Activated gamma-delta T cell treated with anti-CD3 and anti-CD28 coated beads, Interleukin-2, amount 50 U/mL, for 16 hours (primary cell): ENCODE results near the gene NPDC1.
"Not testable (repeated sequence)": the region's sequence is repeated elsewhere in the genome, so short reads cannot be mapped to it uniquely, and the experiment has no call there.

Experiments used
- DNase-seq: peaks from one replicate; pipeline ENCODE4 v3.0.0-alpha.2; 2020; ENCODE audit warnings: low read depth

NPDC1 gene

DNA sequence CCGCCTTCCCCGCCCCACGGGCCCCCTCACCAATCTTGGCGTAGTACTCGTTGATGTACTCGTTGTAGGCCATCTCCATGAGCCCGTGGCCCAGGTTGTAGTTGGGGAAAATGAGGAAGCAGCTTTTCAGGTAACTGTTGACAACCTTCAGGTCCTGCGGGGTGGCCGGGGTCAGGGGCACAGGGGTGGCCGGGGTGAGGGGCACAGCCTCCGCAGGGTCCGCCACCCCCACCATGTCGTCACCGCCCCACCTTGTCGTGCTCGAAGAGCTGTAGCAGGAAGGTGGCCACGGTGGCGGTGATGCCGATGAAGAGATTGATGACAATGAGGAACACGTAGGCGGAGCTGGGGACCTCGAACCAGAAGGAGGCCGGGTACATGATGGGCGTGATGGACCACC, 34.8 kb downstream of the NPDC1 start:
- DNase-seq: no peak

DNA sequence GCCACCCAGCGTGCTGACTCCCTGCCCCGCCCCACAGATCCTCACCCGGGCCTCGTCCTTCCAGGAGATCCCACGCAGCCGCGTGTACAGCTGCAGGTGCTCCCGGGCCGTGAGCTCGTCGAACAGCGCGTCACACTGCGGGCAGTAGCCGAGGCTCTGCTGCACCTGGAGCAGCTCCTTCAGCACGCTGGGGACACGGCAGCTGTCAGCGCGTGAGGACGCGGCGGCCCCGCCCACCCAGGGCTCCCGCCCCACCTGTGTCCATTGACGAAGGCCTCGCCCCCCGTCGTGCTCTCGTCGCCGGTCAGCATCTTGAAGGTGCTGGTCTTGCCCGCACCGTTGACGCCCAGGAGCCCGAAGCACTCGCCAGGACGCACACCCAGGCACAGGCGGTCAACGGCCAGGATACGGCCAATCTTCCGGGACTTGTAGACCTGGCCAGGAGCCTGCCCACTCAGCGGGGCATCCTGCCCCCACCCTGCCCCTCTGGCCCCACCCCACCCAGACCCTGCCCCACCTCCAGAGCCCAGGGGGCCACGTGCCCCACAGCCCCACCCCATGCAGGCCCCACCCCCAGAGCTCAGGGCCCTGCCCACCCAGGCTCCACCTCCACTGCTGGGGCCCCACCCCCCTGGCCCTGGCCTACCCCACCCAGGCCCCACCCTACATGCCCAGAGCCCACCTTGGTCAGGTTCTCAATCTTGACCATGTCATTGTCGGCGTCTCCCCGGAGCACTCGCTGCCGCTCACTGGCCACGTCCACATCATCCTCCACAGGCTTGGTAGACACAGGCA, 35.8 kb downstream of the NPDC1 start:
- no peak for DNase-seq

DNA sequence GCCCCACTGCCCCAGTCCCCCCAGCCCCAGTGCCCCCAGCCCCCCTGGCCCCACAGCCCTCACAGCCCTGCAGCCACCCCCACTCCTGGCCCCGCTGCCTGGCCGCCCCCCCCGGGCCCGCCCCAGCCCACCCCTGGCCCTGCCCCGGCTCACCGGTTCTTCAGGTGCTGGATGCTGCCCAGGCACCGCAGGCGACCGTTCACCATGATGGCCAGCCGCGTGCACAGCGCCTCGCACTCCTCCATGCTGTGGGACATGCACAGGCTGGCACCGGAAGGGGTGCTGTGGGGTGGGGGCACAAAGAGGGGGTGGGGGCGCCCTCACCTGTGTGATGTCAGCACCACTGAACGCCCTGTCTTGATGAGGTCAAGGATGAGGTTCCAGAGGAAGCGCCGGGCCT, 36.8 kb downstream of the NPDC1 start:
- no peak for DNase-seq

DNA sequence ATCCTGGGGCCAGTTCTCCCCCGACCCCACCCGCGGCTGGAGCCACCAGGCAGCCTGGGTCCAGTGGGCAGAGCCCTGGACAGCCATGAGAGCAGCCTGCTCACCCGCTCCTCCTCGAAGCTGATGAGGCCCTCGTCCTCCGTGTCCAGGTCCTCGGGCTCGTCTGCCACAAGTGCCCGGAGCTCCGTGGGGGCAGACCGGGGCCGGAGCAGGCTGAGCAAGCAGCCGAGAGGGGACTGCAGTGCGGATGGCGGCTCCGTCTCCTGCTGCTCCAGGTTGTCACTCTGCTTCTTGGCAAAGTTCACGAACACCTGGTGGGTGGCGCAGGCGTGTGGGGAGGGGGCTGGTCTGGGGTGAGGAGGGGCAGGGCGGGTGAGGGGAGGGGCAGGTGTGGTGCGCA, 37.7 kb downstream of the NPDC1 start:
- DNase-seq: no peak

DNA sequence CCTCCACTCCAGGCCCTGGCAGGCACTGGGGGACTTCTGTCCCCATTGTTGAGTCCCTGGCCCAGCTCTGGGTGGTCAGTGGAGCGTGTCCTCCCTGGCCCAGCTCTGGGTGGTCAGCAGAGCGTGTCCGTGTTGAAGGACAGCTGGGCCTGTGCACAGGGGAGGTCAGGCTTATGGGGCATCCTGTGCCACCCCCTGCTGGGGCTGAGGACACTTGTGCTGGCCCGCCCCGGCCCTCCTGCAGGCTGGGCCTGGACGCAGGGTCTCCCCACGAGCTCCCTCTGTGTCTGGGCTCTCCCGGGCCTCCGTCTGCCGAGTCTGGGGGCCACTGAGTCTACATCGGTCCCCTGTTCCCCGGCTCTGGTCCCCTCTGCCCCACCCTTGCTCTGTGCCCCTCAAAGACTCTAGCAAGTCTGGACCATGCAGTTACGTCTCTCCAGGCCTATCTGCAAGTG, 38.1 kb downstream of the NPDC1 start:
- no peak for DNase-seq

DNA sequence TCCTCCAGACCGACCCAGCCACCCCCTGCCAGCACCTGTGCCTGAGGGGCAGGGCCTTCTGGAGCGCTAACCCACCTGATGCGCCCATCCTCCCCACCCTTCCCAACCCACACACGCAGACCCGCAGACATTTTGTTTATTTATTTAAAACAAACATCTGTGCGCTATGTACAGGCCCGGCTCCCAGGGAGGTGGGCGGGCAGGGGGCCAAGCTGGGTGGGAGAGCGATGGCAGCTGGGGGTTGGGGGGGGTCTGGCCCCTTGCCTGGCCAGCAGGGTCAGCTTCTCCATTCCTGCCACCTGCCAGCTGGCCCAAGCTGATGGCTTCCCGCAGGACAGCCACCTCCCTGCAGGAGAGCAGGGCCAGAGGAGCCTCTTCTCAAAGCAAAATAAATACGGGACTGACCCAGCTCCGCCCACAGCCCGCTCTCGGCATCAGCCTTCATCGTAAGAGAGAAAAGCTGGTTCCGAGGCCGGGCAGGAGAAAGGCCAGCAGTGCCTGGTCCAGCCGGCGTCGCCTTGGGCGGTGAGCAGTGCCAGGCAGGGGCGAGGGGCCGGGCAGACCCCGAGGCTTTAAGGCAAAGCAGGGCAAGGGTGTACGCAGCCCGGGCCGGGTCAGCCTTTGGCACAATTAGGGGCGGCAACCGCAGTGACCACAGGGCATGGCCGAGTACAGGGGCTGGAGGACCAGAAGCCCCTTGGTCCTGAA, 38.7 kb downstream of the NPDC1 start:
- DNase-seq: no peak

DNA sequence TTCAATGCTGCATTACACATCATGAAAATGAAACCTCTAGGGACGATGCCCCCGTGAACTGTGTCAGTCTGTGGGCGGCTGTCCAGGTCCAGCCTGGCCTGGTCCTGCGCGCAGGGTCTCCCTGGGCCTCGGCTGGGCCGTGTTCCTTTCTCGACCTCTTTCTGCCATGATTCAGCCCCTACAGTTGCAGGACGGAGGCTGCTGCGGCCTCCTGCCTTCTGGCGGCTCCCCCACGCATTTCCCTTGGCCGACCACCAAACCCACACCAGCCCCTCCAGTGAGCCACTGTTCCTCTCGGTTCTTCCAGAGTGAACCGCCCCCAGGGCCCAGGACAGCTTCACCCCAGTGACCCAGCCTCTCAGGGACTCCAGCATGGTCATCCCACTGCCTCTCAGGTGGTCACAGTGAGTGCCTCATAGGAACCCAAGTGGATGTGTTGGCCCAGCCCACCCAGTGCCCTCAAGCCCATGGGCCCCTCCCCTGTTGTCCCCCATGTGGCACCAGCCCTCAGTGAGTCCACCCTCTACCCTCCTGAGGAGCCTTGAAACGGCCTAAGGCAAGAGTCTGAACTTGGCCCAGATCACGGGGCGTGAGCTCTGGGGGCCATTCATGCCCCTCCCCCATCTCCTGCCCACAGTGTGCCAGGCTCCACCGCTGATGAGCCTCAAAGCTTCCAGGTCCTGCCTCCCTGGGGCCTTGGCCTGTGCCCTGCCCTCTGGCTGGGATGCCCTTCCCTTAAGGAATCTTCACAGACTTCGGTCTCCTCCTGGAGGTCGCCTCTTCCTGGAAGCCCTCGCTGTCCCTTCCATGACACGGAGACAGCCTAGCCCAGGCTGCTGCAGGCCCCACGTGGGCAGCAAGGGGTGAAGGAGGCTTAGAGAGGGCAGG, 39.6 kb downstream of the NPDC1 start:
- DNase-seq: no peak

DNA sequence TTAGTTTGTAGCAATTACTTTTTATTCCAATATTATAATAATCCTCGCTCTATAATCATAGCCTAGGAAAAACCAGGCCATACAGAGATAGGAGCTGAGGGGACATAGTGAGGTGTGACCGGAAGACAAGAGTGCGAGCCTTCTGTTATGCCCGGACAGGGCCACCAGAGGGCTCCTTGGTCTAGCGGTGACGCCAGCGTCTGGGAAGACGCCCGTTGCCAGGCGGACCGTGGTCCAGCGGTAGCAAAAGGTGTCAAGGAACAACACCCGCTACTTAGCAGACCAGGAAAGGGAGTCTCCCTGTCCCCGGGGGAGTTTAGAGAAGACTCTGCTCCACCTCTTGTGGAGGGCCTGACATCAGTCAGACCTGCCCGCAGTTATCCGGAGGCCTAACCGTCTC, 41.7 kb downstream of the NPDC1 start:
- DNase-seq: not testable (repeated sequence)

DNA sequence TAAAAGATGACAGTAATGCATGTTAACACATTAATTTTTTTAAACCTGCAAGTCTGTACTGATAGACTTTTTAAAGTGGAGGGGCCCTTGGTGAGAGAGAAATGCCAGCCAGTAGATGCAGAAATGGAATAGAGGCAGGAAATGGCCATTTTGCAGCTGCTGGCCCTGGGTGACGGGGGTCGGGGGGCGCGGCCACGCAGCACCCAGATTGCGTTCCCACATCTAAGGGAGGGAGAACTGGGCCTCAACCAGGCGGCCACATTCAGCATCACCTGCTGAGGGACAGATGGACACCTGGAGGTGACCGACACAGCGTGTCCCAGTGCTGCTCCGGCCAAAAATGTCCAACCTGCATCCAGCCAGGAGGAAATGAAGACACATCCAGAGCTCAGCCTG, 43.3 kb downstream of the NPDC1 start:
- DNase-seq: no peak

DNA sequence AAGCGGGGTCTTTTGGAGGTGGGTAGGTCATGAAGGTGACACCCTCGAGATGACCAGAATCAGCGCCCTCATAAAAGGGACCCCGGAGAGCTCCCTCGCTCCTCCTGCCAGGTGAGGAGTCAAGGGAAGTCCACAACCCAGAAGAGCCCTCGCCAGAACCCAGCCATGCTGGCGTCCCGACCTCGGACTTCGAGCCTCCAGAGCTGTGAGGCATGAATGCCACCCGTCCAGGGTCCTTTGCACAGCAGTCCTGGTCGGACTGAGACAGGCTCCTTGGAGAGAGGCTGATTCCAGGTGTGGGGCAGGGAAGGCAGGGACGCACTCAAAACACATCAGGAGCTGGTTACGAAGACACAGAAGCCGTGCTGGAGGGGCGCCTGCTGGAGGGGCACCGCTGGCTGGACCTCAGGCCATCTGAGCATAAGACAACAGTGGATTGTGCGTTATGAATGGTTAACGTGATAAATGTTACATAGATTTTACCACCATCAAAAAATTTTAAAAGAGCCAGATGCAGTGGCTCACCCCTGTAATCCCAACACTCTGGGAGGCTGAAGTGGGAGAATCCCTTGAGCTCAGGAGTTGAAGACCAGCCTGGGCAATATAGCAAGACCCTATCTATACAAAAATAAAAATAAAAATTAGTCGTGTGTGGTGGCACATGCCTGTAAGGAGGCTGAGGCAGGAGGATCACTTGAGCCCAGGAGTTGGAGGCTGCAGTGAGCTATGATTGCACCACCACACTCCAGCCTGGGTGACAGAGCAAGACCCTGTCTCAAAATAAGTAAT, 43.9 kb downstream of the NPDC1 start:
- no peak for DNase-seq

DNA sequence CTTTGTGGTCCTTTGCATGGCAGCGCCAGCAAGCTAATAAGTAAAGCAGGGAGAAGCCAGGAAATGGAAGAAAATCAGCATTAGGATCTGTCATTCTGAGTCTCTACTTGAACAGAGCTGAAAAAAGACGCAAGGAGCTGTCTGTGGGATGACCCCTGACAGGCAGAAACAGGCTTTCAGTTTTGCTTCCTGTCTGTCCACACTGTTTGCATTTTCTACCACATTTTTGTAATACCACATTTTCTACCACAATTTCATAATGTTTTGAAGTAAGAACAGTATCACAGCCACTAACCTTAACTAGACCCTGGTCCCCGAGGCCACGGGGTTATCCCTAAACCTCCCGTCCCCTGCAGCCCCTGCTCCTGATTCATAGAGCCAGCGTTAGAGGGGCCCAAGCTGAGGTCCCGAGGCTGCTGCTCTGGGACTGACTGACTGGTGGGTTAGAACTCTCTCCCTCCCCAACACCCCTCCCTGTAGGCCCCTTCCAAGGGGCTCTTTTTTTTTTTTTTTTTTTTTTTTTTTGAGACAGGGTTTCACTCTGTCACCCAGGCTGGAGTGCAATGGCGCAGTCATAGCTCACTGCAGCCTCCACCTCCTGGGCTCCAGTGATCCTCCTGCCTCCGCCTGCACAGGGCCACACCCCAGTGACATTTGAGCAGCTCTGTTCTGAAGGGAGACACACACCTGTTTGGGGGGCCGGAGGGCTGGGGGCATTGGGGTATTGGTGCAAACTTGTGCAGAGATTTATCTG, 45.6 kb downstream of the NPDC1 start:
- no peak for DNase-seq

DNA sequence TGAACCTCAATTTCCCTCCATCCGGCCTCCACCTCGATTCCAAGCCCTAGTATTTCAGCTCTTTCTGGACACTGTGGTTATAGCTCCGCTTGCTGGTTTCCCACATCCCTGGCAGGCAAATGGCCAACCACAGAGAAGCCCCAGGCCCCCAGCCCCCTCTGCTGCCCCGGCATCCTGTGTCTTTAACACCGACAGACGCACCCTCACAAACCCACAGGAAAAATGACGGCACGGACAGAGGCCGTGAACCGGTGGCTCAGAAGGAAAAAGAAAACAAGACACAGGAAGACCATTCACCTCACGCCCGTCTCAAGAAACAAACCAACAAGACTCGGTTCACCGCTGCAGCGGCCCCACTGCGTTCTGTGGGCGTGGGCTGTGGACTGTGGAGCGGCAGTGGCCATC, 48.1 kb downstream of the NPDC1 start:
- DNase-seq: no peak

DNA sequence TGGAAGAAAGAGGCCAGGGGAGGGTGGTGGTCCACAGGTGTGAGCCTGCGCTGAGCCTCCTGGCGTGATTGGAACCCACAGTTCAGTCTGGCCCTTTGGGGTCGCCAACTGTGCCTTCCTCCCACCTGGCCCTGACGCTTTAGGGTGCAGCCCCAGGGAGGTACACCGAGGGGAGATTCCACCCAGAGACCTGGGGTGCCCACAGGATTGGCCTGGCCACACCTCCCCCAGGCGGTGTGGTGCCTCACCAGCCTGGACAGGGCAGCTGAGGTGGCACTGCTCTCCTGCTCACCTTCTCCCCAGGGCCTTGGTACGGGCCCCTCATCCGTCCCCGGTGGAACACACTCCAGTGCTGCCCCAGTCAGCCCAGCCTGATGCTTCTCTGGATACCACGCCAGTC, 48.6 kb downstream of the NPDC1 start:
- no peak for DNase-seq

DNA sequence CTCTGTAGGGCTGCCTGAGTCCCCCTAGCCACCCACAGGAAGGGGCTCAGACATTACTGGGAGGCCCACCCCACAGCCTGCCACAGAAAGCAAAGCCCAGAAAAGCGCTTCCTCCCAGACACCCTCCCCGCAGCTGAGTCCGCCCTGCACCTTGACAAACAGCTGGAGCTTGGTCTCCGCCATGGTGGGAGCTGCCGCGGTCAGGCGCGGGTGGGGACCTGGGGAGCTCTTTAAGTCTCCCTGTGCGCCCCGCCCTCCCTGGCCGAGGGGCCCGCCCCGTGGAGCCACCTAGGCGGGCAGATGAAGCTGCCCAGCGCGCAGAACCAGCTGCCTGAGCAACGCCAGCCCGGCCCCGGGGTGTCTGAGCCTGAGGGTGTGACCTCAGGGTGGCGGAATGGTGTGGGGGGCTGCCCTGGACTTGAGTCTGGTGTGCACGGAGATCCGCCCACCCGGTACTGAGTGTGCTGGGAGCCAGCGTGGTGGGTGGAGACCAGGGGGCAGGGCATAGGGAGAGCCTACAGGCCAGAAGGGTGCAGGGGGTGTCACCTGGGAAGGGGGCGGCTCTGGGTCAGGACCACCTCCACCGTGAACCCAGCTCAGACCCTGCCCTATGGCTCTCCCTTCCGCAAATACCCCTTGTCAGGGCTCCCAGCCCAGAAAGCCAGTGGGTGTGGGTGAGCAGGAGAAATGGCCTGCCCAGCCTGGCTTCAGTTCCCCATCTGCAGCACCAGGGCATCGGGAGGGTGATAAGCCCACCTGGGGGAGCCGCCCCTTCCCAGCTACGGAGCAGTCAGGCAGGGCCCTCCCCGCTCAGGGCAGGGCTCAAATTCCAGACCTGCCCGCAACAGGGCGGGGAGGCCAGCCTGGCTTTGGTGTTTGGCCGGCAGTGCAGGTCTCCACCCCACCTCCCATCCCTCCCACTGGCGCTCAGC, 49.4 kb downstream of the NPDC1 start, which contains the start of gene CLIC3:
TSS of gene CLIC3 (minus strand) at position 208 of the 932 bp plus-strand sequence. CDS start at position 183, 25 bp downstream.
- DNase-seq: peak; percentile 53

DNA sequence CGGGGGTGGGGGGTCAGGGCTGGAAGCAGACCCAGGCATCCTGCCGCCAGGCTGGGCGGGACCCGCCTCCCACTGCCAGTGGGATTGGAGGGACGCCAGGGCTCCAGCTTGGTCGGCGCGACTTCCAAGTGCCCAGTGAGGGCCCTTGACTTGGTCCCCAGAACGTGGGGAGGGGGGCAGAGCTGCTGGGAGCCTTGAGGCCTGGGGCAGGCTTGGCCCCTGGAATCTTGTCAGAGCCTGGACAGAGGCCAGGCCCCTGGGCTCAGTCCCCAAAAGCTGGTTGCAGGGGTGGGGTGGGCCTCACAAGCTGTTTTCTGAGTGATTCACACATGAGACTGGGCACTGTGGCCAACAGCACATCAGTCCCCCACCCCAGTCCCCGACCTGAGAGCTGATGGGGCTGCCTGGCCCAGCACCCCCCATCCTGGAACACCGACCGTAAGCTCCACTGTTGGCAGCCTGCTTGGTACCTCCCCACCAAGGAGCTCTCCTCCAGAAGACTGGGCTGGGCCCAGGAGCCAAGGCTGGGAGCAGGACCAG, 50.1 kb downstream of the NPDC1 start:
- DNase-seq: no peak

DNA sequence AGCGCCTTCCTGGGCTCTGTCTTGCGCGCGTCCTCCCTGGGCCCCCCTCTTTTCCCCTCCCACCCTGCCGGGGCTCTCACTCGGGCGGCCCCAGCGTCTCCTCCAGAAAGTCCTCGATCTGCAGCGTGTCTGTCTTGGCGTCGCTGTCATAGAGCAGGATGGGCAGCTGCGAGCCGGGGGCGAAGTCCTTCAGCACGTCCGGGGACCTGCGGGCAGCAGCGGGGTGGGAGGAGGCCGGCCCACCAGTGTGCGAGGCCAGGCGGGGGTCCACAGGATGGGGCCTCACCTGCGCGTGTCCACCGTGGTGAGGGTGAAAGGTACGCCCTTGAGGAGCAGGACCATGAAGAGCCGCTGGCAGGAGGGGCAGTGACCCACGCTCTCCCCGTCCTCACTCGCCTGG, 50.6 kb downstream of the NPDC1 start:
- DNase-seq: no peak

DNA sequence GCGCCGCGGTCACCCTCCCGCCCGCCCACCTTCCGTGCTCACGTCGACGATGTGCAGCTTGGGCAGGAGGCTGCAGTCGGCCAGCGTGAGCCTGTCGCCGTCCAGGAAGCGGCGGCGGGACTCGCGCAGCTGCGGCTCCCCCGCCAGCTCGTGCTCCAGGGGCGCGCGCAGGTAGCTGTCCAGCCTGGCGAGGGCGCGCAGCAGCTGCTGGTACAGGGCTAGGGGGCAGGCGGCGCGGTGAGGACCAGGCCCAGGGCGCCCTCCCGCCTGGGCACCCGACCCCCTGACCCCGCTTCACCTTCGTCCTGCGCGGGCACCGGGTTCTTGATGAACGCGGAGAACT, 51.1 kb downstream of the NPDC1 start:
- DNase-seq: no peak

DNA sequence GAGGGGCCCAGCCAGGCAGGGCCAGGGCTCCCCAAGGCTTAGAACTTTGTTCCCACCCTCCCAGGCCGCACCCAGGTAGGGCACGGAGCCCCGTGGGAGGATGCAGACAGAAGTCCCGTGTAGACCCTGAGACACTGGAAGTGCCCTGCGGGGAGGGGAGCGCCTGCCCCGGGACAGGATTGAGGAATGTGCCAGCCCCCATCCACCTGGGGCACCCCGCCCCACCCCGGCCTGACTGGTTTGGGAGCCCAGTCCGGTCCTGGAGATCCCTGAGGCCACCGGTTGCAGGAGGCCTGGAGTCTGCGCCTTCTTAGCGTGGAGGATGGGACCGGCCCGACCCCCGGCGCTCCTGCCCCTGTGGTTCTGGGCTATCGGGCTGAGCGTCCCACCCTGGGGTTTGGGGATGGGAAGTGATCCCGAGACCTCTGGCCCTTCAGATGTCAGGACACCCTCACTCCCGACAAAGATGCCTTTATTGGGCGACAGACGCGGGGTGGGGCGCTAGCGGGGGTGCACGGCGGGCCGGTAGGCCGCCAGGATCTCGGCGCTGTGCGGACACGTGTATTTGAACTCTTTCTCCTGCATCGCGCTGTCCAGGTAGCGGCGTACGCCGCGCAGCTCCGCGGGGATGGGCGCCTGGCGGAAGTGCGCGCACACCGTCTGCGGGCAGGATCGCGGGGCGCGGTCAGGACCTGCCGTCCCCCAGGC, 51.6 kb downstream of the NPDC1 start:
- no peak for DNase-seq

DNA sequence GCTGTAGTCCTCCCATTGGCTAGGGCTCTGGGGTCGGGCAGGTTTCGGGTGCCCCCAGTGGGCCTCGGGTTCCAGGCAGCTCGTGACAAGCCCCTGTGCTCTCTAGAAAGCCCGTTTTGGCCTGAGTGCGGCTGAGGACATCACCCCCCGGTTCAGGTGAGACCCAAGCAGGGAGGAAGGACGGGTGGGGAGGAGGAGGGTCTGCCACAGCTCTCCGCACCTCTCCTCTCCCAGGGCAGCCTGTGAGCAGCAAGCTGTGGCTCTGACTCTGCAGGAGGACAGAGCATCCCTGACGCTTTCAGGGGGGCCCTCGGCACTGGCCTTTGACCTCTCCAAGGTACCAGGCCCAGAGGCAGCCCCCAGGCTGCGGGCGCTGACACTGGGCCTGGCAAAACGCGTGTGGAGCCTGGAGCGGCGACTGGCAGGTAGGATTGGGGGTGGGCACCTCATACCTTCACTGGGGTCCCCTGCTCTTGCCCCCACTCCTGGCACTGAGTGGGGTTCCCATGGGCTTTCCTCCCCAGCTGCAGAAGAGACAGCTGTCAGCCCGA, 53.1 kb downstream of the NPDC1 start:
- no peak for DNase-seq
